OCI-LY3 (cell line): ENCODE results near the gene RGS4.

Experiments
- H2AFZ ChIP-seq: fragments of 200-600, 300-600 bp; shearing (Covaris generic); 2 replicates; pipeline ENCODE4 v1.6.0; 2014; ENCODE audit warnings: antibody characterized with exemption, low read depth, low read length
- H3K27ac ChIP-seq: fragments of 200-600, 300-600 bp; sonication (generic); 2 replicates; pipeline ENCODE4 v1.5.1; 2014; ENCODE audit warnings: mild to moderate bottlenecking, low read length, moderate library complexity, mixed read lengths
- H3K27me3 ChIP-seq: fragments of 200-600, 300-600 bp; sonication (generic); 2 replicates; pipeline ENCODE4 v1.6.1; 2014; ENCODE audit warnings: low read depth, low read length, mixed read lengths
- H3K36me3 ChIP-seq: fragments of 200-600, 300-600 bp; sonication (generic); replicated peaks from 2 replicates; pipeline ENCODE3; 2014; ENCODE audit warnings: low read depth, low read length, mixed read lengths
- H3K4me1 ChIP-seq: fragments of 300-600, 200-600 bp; sonication (generic); 2 replicates; pipeline ENCODE4 v1.6.1; 2014; ENCODE audit warnings: low read length, mixed read lengths
- H3K4me2 ChIP-seq: fragments of 200-600, 300-600 bp; sonication (generic); 2 replicates; pipeline ENCODE4 v1.6.1; 2014; ENCODE audit warnings: low read length, mixed read lengths
- H3K4me3 ChIP-seq: fragments of 300-600, 200-600 bp; sonication (generic); 2 replicates; pipeline ENCODE4 v1.5.1; 2014; ENCODE audit warnings: antibody characterized with exemption, mild to moderate bottlenecking, low read length, moderate library complexity
- H3K79me2 ChIP-seq: fragments of 300-600, 200-600 bp; shearing (Covaris generic); 2 replicates; pipeline ENCODE4 v1.6.1; 2014; ENCODE audit warnings: mild to moderate bottlenecking, low read length, mixed read lengths
- H3K9ac ChIP-seq: fragments of 300-600, 200-600 bp; shearing (Covaris generic); 2 replicates; pipeline ENCODE4 v1.6.0; 2014; ENCODE audit warnings: mild to moderate bottlenecking, low read length, moderate library complexity
- H3K9me3 ChIP-seq: fragments of 200-600, 300-600 bp; shearing (Covaris generic); 2 replicates; pipeline ENCODE4 v1.6.1; 2014; ENCODE audit warnings: low read length, mixed read lengths; ENCODE audit not compliant: insufficient read depth
- H4K20me1 ChIP-seq: fragments of 200-600, 300-600 bp; sonication (generic); 2 replicates; pipeline ENCODE4 v1.6.1; 2016; ENCODE audit warnings: low read length, mixed read lengths; ENCODE audit not compliant: insufficient read depth
- EZH2phosphoT487 ChIP-seq: fragments of 200-600 bp; shearing (Covaris generic); IDR thresholded peaks from 2 replicates; pipeline ENCODE4 v1.6.1; 2018; ENCODE audit warnings: antibody characterized with exemption, mixed run types, low read depth
- TF ChIP-seq, protein P1 (sequence below): fragments of 200-600, 300-600 bp; sonication (generic); IDR thresholded peaks from 2 replicates; pipeline ENCODE4 v1.5.1; 2014; ENCODE audit warnings: antibody characterized with exemption, low read length, low read depth

Gene RGS4

DNA sequence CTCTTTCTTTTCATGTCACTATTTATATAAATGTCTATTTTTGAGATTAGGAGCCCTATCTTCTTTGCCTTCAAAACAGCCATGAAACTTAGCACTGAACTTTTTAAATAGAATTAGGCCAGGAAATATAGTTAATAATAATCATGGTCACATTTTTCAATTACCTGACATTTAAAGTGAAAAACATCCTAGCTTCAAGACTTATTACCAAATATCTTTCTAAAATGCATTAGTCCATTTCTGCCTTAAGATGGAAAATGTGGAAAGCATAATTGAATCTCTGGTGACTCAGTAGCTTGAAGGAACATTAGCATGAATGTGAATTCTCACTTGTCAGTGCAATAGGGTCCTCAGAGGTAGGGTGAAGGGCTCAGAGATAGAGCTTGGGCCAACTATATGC lies 18.7 kb upstream of the RGS4 start:
- TF ChIP-seq, protein P1, sequence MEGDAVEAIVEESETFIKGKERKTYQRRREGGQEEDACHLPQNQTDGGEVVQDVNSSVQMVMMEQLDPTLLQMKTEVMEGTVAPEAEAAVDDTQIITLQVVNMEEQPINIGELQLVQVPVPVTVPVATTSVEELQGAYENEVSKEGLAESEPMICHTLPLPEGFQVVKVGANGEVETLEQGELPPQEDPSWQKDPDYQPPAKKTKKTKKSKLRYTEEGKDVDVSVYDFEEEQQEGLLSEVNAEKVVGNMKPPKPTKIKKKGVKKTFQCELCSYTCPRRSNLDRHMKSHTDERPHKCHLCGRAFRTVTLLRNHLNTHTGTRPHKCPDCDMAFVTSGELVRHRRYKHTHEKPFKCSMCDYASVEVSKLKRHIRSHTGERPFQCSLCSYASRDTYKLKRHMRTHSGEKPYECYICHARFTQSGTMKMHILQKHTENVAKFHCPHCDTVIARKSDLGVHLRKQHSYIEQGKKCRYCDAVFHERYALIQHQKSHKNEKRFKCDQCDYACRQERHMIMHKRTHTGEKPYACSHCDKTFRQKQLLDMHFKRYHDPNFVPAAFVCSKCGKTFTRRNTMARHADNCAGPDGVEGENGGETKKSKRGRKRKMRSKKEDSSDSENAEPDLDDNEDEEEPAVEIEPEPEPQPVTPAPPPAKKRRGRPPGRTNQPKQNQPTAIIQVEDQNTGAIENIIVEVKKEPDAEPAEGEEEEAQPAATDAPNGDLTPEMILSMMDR: no peak
- no peak for TF ChIP-seq EZH2phosphoT487

DNA sequence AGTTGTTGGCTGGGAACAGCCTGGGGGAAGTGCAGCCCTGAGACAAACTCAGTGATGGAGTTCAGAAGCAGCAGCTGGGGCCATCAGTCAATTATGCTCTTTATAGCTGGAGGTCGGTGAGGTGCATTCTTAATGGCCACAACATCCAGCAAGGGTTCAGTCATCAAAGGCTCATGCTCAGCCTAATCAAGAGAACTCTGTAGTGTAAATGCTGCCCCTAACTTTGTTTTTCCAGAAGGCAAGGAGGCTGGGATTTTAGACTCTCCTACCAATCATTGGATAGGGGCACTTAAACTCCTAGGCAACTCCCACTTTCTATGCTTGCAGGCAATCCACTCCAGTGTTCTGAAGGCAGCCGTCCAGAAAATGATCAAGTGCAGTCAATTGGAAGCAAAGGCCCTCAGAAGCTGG lies 15.0 kb upstream of the RGS4 start:
- H3K27me3 ChIP-seq: peaks cover 26% of the 10 kb centered on the region
- H3K9ac ChIP-seq: no peak overlapping the region
- no peak overlapping the region for H3K27ac ChIP-seq
- no peaks in the 10 kb centered on the region for H3K79me2 ChIP-seq
- no peak overlapping the region for H3K4me2 ChIP-seq
- no peaks in the 10 kb centered on the region for H3K9me3 ChIP-seq
- no peak overlapping the region for H3K4me3 ChIP-seq
- TF ChIP-seq, protein P1: no peak
- TF ChIP-seq EZH2phosphoT487: no peak
- no peaks in the 10 kb centered on the region for H3K4me1 ChIP-seq
- no peak overlapping the region for H2AFZ ChIP-seq
- H3K36me3 ChIP-seq: no peaks in the 10 kb centered on the region
- H4K20me1 ChIP-seq: no peaks in the 10 kb centered on the region

More for the DNA sequence above, 18.7 kb upstream of the RGS4 start:
- H3K9ac ChIP-seq: no peak overlapping the region
- no peaks in the 10 kb centered on the region for H3K9me3 ChIP-seq
- H3K27me3 ChIP-seq: peaks cover 27% of the 10 kb centered on the region
- no peaks in the 10 kb centered on the region for H3K4me1 ChIP-seq
- no peak overlapping the region for H3K4me2 ChIP-seq
- no peak overlapping the region for H3K4me3 ChIP-seq
- H3K36me3 ChIP-seq: no peaks in the 10 kb centered on the region
- no peak overlapping the region for H3K27ac ChIP-seq
- no peaks in the 10 kb centered on the region for H3K79me2 ChIP-seq
- H2AFZ ChIP-seq: no peak overlapping the region
- H4K20me1 ChIP-seq: no peaks in the 10 kb centered on the region

DNA sequence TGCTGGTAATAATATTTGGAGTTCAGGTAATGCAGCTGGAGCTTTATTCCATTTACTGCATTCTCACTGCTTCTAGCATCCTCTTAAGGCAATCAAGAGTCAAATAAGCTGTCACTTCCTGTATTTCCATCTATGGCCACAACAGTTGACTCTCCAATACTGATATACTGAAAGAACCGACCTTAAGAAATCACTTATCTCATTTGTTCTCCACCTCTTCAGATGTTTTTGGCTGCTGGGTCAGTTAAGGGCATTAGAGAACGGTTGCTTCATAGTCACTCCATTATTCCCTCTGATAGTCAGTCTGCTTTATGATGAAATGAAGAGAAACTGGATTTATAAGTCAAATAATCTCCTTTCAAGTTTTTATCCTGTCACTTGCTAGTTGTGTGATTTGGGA lies 14.2 kb upstream of the RGS4 start:
- H4K20me1 ChIP-seq: no peaks in the 10 kb centered on the region
- no peaks in the 10 kb centered on the region for H3K36me3 ChIP-seq
- peaks cover 17% of the 10 kb centered on the region for H3K27me3 ChIP-seq
- H3K27ac ChIP-seq: no peak overlapping the region
- no peaks in the 10 kb centered on the region for H3K79me2 ChIP-seq
- H3K9ac ChIP-seq: no peak overlapping the region
- H3K4me3 ChIP-seq: no peak overlapping the region
- H3K4me2 ChIP-seq: no peak overlapping the region
- H3K9me3 ChIP-seq: no peaks in the 10 kb centered on the region
- H2AFZ ChIP-seq: no peak overlapping the region
- no peaks in the 10 kb centered on the region for H3K4me1 ChIP-seq
- TF ChIP-seq EZH2phosphoT487: no peak
- TF ChIP-seq, protein P1: no peak

DNA sequence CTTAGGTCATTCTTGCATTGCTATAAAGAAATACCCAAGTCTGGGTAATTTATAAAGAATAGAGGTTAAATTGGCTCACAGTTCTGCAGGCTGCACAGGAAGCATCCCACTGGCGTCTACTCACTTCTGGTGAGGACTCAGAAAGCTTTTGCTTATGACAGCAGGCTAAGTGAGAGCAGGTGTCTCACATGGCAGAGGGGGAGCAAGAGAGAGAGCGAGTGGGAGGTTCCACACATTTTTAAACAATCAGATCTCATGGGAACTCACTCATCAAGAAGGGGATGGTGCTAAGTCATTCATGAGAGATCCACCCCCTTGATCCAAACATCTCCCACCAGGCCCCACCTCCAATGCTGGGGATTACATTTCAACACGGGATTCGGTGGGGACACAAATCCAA lies 13.6 kb upstream of the RGS4 start:
- TF ChIP-seq EZH2phosphoT487: no peak
- TF ChIP-seq, protein P1: no peak
- Histone ChIP-seq H3K27me3 (peaks cover 15% of the 10 kb centered on the region; the same call in 1 of the 2 replicates), H3K4me3 (no peak overlapping the region), H3K9ac (no peak overlapping the region), H3K9me3 (no peaks in the 10 kb centered on the region), H4K20me1 (no peaks in the 10 kb centered on the region), H3K79me2 (no peaks in the 10 kb centered on the region), H3K4me1 (no peaks in the 10 kb centered on the region), H3K4me2 (no peak overlapping the region), H3K36me3 (no peaks in the 10 kb centered on the region), H3K27ac (no peak overlapping the region), H2AFZ (no peak overlapping the region)
